ENCODE results near the gene PPFIBP2.
A peak's percentile ranks its signal among the peaks of the same experiment; 100 is the strongest.

PPFIBP2 gene

GRCh38 chr11:7558046-7558445, 44.2 kb downstream of the PPFIBP2 start:
- DNase-seq = no peak

DNA sequence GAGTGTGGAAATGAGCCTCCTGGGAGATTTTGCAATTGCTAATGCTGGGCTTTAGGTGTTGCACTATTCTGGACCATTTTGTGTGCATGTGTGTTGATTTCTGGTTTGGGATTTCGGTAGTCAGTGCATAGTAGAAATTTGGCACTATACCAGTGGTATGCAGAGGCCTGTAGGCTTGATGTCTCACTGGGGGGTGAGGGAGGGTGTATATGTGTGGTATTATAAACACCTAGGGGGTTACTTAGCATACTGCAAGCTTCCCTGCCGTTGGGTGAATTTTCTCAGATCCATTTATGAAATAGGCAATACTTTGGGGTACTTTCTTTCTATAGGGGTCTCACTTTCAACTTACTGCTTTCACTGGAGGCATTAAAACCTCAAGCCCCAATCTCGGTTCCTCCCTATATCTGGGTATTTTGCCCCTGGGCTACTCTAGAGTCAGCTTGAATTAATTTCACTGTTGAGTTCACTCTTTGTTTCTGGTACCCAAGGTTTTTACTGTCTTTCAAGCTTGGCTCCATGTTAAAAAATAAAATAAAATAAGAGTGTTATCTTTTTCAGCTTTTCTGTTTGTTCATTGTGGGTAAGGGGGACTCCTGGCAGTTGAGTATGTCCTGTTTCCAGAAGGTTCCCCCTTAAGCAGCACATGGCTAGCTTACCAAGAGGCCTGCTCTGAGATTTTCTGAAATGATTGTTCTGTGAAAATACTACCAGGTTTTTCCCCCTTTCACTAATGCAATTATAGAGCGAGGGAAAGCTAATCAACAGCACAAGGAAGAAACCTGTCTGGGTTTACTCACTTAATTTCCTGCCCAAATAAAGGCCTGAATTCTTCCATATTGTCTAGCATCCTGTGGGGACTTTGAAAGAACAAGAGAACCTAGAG, 45.8 kb downstream of the PPFIBP2 start:
- no peak for DNase-seq

GRCh38 chr11:7561562-7561961, 47.8 kb downstream of the PPFIBP2 start:
- DNase-seq = no peak

DNA sequence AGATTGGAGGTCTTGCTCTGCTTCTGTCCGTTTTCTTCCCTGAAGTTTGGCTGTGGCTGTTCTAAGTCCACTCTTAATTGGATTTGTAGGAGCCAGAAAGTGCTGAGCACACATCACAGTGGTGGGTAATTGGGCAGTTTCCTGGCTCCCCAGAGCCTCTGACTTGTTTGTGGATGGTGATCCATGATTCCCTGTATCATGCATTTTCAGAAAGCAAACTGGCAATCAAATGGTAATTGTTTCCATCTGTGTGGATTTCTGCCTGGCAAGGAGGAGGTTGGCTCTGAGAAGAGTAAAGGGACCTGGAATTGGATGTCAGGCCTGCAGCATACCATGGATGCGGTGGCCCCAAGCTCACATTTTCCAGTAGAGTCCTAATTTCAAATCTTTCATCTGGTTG, 49.5 kb downstream of the PPFIBP2 start:
- peak; percentile 67 for DNase-seq

- no peak for DNase-seq
Measured at GRCh38 chr11:7564803-7565202, 51.0 kb downstream of the PPFIBP2 start.

DNA sequence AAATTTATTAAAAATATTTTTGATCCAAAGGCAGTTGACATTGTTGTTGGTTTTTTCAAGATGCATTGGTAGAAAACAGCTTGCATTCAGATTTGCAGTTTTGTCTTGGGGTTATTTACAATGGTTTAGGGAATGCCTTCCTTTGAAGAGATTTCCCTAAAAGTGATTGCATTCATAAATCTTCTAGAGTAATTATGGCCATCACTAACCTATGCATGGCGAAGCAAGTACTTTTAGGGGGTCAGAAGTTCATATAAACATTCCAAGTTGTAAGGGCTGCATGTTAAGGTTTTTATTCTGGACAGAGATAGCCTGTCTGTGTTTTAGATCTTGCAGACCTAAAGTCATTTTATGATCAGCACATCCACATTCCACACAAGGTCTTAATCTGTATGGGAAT, 53.5 kb downstream of the PPFIBP2 start:
- no peak for DNase-seq

- DNase-seq = no peak
Measured at GRCh38 chr11:7569044-7569443, 55.2 kb downstream of the PPFIBP2 start.

DNA sequence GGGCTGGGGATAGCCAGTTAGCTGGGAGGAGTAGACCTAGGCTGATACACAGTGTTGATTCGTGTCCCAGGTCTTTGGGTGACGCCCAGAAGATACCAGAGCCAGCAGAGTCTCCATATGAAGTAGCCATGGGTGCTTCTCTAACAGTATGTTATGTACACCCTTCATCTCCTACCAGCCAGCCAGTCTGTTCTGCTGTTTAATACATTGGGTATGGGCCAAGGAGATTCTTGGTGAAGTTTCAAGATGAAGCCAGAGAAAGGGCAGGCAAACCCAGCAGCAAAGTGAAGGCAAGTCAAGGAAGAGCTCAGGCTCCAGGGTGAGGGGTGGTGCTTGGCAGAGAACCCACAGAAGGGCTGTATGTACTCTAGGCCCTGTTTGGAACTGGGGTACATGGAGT, 56.4 kb downstream of the PPFIBP2 start:
- DNase-seq = no peak

GRCh38 chr11:7570938-7571521, 57.2 kb downstream of the PPFIBP2 start:
- DNase-seq = no peak

DNA sequence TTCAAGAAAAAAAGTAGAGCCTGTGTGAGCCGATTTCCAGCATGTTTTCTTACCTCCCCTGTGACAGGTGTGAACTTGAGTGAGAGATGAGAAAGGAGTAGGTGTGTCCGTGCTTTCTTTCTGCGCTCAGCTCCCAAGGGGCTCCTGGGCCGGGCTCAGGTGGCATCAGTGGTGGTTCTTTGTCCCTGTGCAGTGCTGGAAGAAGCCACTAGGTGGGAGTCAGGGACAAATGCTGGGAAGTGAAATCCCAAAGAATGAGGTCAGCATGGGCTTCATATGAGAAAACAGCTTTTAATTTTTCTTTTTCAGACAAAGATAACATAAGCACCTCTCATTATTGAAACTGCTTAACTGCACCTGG, 57.8 kb downstream of the PPFIBP2 start:
- DNase-seq = peak; percentile 80

DNA sequence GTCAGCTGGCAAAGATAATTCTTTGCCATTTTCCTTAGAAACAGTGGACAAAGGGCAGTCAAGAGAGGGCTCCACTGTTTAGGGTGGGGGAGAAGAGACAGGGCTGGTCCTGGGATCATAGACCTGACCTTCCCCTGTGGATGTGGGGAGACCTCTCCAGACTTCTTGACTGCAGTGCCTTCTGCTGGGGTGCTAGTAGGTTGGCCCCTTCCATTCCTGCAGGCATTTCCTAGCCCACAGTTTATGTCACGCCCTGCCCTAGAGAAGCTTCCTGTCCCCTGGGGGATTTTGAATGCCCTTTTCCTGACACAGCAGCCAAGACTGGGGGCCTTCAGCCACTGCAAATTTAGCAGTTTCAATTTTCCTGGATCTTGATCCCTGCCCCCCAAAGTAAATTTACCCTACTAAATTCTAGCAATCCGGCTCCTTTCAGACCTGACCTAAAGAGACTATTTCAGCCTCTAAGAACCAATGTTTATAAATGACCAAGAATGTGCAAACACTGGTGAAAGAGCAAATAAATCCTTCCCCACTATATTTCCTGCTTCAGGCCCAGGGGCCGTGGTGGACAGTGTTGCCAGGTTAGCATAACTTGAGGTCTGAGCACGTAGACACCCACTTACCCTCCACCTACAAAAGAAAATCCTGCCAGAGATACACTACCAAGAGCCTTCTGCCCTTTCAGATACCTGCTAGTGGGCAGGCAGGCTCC, 58.4 kb downstream of the PPFIBP2 start:
- no peak for DNase-seq

DNA sequence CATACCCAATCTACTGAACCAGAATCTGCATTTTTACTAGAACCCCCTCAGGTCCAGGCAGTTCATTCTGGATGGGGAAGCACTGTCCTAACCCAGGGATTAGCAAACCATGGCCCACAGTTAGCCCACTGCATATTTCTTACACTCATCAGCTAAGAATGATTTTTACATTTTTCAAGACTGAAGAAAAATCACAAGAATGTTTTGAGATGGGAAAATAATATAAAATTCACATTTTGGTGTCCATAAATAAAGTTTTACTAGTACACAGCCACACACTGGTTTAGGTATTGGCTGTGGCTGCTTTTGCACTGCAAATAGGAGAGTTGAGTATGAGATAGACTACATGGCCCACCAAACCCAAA, 59.4 kb downstream of the PPFIBP2 start:
- DNase-seq = no peak

GRCh38 chr11:7573558-7574296, 59.9 kb downstream of the PPFIBP2 start:
- DNase-seq = no peak

- no peak for DNase-seq
Measured at GRCh38 chr11:7574491-7575130, 60.8 kb downstream of the PPFIBP2 start.

DNA sequence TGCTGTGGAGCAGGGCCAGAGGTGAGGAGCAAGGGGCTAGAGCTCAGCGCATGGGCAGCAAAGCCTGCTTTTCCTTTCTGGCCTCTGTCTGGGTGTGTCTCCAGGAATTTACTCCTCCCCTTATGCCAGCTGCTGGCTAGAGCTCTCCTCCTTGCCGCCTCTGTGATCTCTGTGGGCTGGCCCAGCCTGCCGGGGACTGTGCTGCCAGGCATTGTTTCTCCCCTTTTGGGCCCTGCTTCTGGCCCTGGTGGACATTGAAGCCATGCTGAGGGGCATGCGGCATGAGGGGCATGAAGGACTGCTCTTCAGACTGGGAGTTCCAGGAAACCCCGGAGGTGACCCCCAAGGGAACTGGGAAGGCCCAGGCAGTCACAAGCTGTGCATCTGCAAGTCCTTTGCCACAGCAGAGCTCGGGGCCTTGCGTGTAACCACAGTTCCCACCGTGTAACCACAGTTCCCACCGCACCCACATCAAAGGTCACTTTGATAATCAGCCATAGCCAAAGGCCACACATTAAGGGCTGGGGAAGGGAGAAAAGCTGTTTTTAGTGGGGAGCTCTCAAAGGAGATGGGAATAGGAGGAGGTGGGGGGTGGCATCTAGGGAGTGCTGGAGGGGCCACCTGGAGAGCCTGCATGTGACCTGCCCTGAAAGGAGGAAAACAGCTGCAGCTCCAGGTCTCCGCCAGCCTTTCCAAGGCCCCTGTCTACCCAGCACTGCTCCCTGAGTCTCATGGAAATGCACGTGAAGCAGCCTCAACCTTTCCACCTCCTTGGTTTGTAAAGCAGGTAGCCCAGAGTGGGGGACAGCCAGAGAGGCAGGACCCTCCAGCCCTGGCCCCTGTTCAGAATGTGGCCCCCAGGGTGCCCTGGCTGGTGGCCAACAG, 62.3 kb downstream of the PPFIBP2 start:
- peak; percentile 69 for DNase-seq

- DNase-seq = peak; percentile 85
Measured at GRCh38 chr11:7576726-7577290, 63.0 kb downstream of the PPFIBP2 start.

- peak; percentile 80 for DNase-seq
Measured at GRCh38 chr11:7577291-7578190, 63.7 kb downstream of the PPFIBP2 start.

GRCh38 chr11:7578276-7578955, 64.6 kb downstream of the PPFIBP2 start:
- no peak for DNase-seq

GRCh38 chr11:7579361-7579791, 65.6 kb downstream of the PPFIBP2 start:
- peak; percentile 47 for DNase-seq
